Activated CD8-positive, alpha-beta memory T cell treated with anti-CD3 and anti-CD28 coated beads for 24 hours (primary cell): ENCODE data around the gene NUDT1.
A peak's percentile ranks its signal among the peaks of the same experiment; 100 is the strongest.

Experiments used
- DNase-seq: peaks from one replicate; pipeline ENCODE4 v3.0.0-alpha.2; 2020

Gene NUDT1

DNA sequence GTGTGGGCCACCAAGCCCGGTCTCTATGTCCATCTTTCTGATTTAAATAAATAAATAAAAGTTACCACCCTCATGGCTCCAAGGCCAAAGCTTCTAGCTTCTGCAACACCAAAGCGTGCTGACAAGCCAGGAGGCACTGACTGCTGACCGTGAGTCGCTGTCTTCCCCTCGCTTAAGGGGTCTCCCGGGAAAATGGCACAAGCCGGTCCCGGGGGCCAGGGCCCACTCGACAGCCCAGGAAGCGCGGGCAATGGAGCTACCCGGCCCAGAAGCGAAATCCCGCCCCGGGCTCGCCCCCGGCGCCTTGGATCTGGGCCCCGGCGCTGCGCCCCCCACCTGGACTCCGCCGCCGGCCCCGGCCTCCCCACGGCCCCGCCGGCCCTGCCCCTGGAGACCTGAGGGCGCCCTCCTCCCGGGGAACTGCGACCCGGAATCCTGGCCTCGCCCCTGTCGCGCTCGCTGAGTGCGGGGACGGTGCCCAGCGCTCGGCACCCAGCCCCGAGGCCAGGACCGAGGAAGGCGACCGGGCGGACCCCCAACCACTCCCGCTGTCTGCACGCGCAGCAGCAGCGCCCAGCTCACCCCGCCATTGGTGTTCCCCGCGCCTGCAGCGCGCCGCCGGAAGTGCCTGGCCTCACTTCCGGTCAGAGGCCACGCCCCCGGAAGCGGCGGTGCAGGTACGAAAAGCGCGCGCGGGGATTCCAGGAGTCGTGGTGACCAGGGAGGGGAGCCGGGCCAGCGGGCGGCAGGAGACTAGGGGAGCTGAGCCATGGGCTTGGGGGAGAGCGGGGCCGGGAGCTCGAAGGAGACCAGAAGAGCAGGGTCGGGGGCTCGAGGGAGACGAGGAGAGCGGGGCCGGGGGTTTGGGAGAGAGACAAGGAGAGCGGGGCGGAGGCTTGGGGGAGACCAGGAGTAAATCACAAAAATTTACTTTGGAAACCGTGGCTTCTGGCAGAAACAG, at the start of gene NUDT1, which contains the start of gene MRM2:
NUDT1 (plus strand) TSS at position 647 of the 961 bp plus-strand sequence. CDS start 2,349 bp downstream, outside the sequence.
MRM2 (minus strand) TSS at position 626 of the 961 bp plus-strand sequence; CDS start at position 590, 36 bp downstream.
- peak; percentile 93 for DNase-seq

DNA sequence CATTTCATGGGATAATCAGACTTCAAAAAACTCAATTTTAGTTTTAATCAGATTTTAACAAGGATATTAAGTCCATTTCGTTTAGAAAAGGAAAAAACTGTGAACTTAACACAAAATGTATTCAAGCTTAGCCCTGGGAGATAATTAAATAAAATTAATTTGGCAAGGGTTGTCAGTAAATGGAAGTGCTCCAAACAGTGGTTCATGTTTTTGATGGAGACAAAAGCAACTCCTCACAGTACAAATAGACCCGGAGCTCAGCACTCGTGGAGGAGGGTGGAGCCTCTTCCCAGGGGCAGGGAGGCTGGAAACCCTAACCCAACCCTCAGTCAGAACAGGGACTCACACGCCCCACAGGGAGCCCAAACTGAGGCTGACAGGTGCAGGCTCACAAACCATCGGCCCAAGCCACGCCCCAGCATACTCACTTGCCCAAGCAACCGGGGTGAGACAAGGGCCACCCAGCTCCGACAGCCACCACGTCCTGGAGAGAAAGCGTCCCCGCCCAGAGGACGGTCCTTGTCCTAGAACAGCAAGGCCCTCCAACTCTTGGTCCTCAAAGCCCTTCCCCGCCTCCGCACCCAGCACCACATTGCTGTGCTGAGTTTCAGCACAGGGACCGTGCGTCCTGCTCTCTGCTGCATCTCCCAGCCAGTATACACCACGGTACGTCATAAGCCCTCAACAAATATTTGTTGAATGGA, 49.0 kb upstream of the NUDT1 start:
- DNase-seq, result no peak

- no peak for DNase-seq
Measured at GRCh38 chr7:2193575-2194305, 48.3 kb upstream of the NUDT1 start.

DNA sequence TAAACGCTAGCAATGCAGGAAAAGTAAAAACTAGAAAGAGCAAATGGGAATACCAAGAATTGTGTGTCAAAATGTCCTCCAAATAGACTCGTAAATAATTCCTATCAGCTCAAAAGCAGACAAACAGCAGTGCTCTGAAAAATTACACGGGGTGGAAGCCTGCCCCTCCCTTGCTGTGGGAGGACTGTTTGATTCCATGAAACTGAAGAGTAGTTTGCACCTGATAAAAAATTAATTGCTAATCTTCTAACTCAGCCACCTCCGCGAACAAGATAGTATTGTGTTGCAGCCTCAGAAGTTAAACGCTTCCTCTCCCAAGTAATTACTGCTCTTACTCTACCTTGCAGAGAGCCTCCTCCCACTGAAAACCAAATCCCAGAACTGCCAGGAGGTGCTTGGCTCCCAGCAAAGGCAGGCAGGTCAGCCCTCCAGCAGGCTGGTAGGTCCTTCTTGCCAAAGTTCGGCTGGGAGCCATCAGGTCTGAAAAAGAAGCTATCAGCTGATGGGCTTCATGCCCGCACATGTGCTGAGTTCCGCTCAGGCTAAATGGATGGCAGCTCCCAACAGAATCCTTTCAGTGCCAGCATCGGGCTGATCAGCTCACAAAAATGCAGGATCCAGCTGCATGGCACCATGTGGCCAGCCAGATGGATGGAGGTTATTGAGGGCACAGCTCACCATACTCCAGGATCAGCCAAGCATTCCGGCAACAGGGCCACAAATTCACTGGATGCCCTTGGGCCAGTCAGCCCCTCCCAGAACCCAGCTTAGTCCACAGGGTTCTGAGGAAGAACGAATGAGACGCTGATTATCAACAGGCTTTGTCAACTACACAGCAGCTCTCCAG, 46.4 kb upstream of the NUDT1 start:
- DNase-seq, result no peak

DNA sequence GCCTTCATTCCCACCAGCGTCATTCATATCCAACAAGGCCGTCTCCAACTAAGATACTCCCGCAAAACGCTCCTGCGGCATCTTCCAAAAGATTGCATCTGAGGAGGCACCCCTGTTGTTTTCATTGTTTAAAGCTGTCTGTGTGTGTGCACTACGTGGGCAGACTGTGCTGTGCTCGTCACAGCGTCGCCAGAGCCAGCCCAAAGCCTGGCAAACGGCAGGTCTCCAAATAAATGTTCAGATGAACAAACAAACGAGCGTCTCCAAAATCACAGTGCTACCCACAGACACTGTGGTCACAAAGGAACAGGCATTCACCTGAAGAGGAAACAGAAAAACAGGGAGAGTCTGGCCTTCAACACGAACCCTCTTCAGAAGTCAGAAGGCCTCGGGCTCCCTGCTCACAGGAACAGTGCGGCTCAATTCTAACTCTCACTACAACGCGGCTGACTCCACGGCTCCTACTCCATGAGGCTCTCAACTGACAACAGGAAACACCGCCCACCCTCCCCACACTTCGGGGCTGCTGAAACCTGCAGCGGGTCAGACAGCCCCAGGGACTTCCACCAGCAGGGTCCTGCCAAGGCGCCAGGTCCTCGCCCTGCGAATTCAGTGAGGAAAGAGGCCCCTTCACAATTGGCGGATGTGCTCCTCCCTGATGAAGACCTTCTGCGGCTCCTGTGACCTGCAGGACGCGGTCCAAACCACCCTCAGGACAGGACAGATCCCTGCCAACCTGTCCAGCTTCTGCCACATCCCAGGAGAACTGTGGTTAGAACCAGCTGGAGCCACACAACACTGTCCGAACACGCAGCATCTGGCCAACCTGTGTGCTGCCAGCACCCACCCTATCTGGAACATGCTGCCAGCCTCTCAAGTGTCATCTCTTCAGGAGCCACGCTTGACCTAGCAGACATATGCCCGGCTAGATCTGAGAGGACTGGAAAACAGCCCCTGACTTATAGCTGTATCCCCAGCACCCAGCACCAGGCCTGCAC, 45.3 kb upstream of the NUDT1 start:
- no peak for DNase-seq

GRCh38 chr7:2197436-2198155, 44.4 kb upstream of the NUDT1 start:
- DNase-seq, result no peak

DNA sequence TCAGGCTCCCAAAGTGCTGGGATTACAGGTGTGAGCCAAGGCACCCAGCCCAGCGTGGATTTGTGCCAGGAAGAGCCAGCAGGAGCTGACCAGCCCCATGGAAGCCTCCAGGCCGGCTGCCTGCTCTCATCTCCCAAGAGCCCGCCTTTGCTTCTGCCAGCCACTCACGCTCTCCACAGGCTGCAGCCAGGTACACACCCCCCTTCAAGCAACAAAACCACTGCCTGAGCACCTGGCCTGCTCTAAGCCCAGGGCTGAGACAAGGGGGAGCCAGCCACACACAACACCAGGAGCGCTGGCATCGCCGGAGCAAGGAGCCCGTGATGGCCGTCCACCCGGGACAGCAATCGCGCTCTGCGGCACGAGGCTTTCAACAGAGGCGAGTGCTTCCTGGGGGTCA, 43.8 kb upstream of the NUDT1 start:
- no peak for DNase-seq

GRCh38 chr7:2198760-2199159, 43.3 kb upstream of the NUDT1 start:
- no peak for DNase-seq

- DNase-seq, result no peak
Measured at GRCh38 chr7:2199528-2199927, 42.5 kb upstream of the NUDT1 start.

GRCh38 chr7:2199956-2200583, 42.0 kb upstream of the NUDT1 start:
- DNase-seq, result no peak

GRCh38 chr7:2200584-2200980, 41.4 kb upstream of the NUDT1 start:
- no peak for DNase-seq

DNA sequence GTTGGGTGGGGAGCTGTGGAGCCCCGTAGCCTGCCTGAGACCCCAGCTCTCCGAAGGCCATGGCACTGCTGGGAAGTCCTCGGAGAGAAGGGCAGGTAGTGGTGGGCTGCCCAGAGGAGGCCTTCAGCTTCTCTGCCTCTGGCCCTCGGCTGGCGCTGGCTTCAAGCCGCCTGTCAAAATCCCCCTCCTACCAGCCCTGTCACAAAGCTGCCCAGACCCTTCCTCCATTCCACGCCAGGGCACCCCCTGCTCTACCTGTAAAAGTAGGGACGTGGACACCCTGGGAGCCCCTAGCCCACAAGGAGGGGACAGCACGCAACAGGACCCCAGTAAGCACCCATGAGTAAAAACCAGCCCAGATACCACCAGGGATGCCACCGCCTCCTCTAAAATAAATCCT, 40.9 kb upstream of the NUDT1 start:
- DNase-seq, result no peak

- no peak for DNase-seq
Measured at GRCh38 chr7:2201686-2202360, 40.2 kb upstream of the NUDT1 start.

GRCh38 chr7:2202361-2202761, 39.7 kb upstream of the NUDT1 start:
- DNase-seq, result no peak

- DNase-seq, result no peak
Measured at GRCh38 chr7:2202901-2203765, 38.9 kb upstream of the NUDT1 start.

DNA sequence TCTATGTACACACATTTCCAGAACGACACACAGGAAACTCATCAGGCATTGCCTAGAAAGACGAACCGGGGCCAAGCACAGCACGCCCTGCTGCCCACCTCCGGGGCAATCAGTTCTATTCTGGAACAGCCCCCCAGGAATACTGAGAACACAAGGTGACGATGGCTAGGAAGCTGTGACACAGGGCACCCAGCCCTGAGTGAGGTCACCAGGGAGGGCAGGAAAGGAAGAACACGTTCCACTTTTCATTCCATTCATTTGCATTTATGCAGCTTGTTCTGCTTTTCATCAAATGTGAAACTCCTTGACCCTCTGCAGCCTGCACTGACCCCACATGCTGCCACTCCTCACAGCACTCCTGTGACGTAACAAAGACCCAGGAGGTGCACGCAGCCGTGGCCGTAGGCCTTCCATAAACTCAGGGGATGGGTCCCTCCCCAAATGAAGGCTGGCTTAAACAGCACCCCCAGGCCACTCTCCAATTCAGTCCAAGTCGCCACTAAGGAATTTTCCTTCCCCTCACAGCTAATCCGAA, 38.2 kb upstream of the NUDT1 start:
- no peak for DNase-seq

DNA sequence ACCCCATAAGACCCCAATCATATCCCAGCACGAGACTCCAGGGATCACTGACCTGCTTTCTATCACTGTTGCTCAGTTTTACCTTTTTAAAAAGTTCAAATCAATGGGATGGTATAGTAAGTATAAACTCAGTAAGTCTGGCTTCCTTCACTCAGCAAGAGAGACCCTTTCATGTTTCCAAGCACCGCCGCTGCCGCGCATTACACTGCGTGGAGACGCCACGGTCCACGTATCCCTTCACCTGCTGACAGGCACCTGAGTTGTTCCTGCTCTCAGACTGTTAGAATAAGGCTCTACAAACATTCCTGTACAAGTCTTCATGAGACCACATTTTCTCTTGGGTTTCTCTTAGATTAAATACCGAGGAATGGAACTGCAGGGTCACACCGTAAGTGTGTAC, 37.6 kb upstream of the NUDT1 start:
- no peak for DNase-seq
